ENCODE data around the gene CENPU. TPM values are rescaled to one million over a fixed set of nuclear protein-coding genes. Genes with fewer than 3 reads are reported as not detected.
A peak's percentile ranks its signal among the peaks of the same experiment; 100 is the strongest.

Gene CENPU
- total and polyA plus RNA-seq, 10 donors = 3.0 to 12.9 (median 5.8) TPM

DNA sequence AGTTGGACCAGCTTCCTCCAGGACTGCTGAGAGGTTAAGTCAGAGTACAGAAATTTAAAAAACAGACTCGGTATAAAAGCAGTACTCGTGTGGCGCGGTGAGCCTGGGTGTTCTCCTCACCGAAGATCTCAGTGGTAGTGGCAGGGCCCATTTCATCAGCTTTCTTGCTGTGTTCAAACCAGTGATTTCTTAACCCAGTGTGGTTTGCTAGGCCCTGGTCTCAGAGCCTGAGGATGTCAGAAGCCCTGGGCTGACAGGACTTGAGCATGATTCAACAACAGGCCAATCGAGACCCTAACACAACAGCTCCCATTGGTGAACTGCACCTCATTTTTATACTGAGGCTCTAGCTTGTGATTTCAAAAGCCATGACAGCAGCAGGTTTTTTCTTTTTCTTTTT is 61.2 kb downstream of the CENPU start:
- no peak for DNase-seq
- H3K9me3 ChIP-seq = no peaks in the 10 kb centered on the region
- TF ChIP-seq POLR2A (IDR thresholded peaks at IDR 0.05) = no peak
- no peak for TF ChIP-seq POLR2AphosphoS5 (IDR thresholded peaks at IDR 0.05)
- TF ChIP-seq CTCF (IDR thresholded peaks at IDR 0.05 in 8 of 11, conservative IDR thresholded peaks at IDR 0.05 in 3 of 11) = no peak
- no peak overlapping the region for H3K4me3 ChIP-seq
- WGBS, 5 donors = 71 to 93% (median 83%) methylated on average over 6 of the region's 6 CpGs
- peaks cover 4 to 24% (median 16%) of the 10 kb centered on the region in 6 donors for H3K4me1 ChIP-seq
- no peaks in the 10 kb centered on the region for H3K27me3 ChIP-seq (replicated peaks in 1 of 7)
- peak overlapping the region in 1 of 8 donors; percentile 21 for H3K27ac ChIP-seq
- H3K36me3 ChIP-seq = peaks cover 0 to 71% (median 20%) of the 10 kb centered on the region in 6 donors
- intact Hi-C loops (cut with DNase I; ENCODE audit: low total_unique reads) = no loop called here

GRCh38 chr4:184671101-184671500 is 62.8 kb downstream of the CENPU start:
- WGBS, 5 donors = 95 to 97% (median 97%) methylated on average over 9 of the region's 9 CpGs
- H3K36me3 ChIP-seq = peaks cover 0 to 88% (median 28%) of the 10 kb centered on the region in 6 donors
- DNase-seq = no peak

DNA sequence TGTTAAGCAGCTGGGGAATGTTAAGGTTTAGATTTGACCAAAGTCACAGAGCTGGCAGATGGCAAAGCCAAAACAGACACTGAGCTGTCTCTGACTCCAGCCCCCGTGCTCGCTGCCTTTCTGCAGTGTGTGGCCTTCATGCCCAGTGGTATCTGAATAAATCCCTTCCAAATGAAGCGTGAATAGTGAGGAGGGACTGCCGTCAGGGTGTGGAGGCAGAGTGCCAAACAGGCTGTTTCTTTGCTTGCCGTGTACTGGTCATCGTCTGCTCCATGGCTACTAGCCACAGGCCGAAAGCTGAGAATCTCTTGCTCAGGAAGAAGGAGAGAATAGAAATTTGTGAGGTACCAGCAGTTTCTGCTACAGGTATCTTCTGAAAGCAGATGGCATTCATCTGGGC is 64.6 kb downstream of the CENPU start:
- no peaks in the 10 kb centered on the region for H3K9me3 ChIP-seq
- peaks cover 4 to 35% (median 16%) of the 10 kb centered on the region in 6 donors for H3K4me1 ChIP-seq
- TF ChIP-seq CTCF (IDR thresholded peaks at IDR 0.05 in 8 of 11, conservative IDR thresholded peaks at IDR 0.05 in 3 of 11) (no peak), POLR2A (IDR thresholded peaks at IDR 0.05) (no peak), POLR2AphosphoS5 (IDR thresholded peaks at IDR 0.05) (no peak)
- no peaks in the 10 kb centered on the region for H3K27me3 ChIP-seq (replicated peaks in 1 of 7)
- no peak for DNase-seq
- H3K4me3 ChIP-seq = peak overlapping the region in 1 of 8 donors; percentile 22
- H3K36me3 ChIP-seq = peaks cover 0 to 89% (median 28%) of the 10 kb centered on the region in 6 donors
- peak overlapping the region in 6 of 8 donors; percentile 31 to 86 (median 77) for H3K27ac ChIP-seq
- intact Hi-C loops (cut with DNase I; ENCODE audit: low total_unique reads) = no loop called here
- WGBS, 5 donors = 92 to 95% (median 94%) methylated on average over 7 of the region's 7 CpGs

More at GRCh38 chr4:184671101-184671500, 62.8 kb downstream of the CENPU start:
- no peak overlapping the region for H3K27ac ChIP-seq
- no peak overlapping the region for H3K4me3 ChIP-seq
- intact Hi-C loops (cut with DNase I; ENCODE audit: low total_unique reads) = no loop called here
- H3K9me3 ChIP-seq = no peaks in the 10 kb centered on the region
- H3K27me3 ChIP-seq (replicated peaks in 1 of 7) = no peaks in the 10 kb centered on the region
- peaks cover 4 to 35% (median 16%) of the 10 kb centered on the region in 6 donors for H3K4me1 ChIP-seq
- TF ChIP-seq CTCF (IDR thresholded peaks at IDR 0.05 in 8 of 11, conservative IDR thresholded peaks at IDR 0.05 in 3 of 11) (no peak), POLR2AphosphoS5 (IDR thresholded peaks at IDR 0.05) (no peak), POLR2A (IDR thresholded peaks at IDR 0.05) (no peak)

DNA sequence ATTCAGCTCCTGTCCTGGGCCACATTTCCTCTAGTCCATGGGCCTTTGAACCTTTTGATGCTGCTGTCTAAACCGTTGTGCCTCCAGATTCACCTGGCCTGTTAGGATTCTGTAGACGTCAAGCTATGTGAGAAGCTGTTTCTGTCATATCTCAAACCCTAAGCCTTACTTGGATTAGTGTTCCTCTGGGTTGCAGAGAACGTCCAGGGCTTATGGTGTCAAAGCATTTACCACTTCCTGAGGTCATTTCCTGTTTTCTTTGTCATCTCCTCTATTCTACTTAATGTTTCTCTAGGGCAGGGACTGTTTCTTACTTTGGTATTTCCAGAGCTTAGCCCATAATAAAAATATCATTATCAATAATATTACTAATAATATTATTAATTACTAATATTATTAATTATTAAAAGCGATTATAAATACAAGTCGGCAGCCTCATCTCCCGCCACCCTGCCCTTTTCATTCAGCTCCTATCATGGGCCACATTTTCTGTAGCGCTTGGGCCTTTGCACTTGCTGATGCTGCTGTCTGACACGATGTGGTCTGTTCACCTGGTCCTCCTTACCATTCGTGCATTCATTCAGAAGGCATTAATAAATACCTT is 65.3 kb downstream of the CENPU start:
- TF ChIP-seq CTCF (IDR thresholded peaks at IDR 0.05 in 8 of 11, conservative IDR thresholded peaks at IDR 0.05 in 3 of 11) = no peak
- no peak for TF ChIP-seq POLR2A (IDR thresholded peaks at IDR 0.05)
- TF ChIP-seq POLR2AphosphoS5 (IDR thresholded peaks at IDR 0.05) = peak in 2 of 3 donors; percentile 2 to 45
- intact Hi-C loops (cut with DNase I; ENCODE audit: low total_unique reads) = no loop called here
- peaks cover 0 to 87% (median 25%) of the 10 kb centered on the region in 6 donors for H3K36me3 ChIP-seq
- DNase-seq = no peak
- peaks cover 4 to 35% (median 16%) of the 10 kb centered on the region in 6 donors for H3K4me1 ChIP-seq
- no peaks in the 10 kb centered on the region for H3K9me3 ChIP-seq
- 69 to 79% (median 73%) methylated on average over 9 of the region's 9 CpGs for WGBS, 5 donors
- no peaks in the 10 kb centered on the region for H3K27me3 ChIP-seq (replicated peaks in 1 of 7)
- H3K4me3 ChIP-seq = peak overlapping the region in 1 of 8 donors; percentile 46
- peak overlapping the region in 7 of 8 donors; percentile 48 to 86 (median 71) for H3K27ac ChIP-seq
